K562 (cell line): ENCODE results near the gene WDCP. TPM values are rescaled to one million over a fixed set of nuclear protein-coding genes. Genes with fewer than 3 reads are reported as not detected.
A peak's percentile ranks its signal among the peaks of the same experiment; 100 is the strongest.

Experiments used
- ATAC-seq: fragments of 200-7000 bp; cut with Tn5 transposase; 3 replicates; pipeline ENCODE4 v1.9.1; 2020; ENCODE audit warnings: moderate library complexity
- BruUV-seq: library from RNA; stranded (reverse); fragments of 400-500 nt; replicated peaks from 2 replicates; lab custom pipeline; 2021; lab: Mats Ljungman, UMichigan
- CTCF ChIA-PET: fragments of 300-600 bp; formaldehyde crosslinking; extraction: SDS; loops from one replicate; lab custom pipeline; 2021; ENCODE audit warnings: low intra/inter-chr PET ratio; lab: Yijun Ruan, JAX
- POLR2A ChIA-PET: fragments of 300-600, 350-650 bp; sonication (Branson Sonifier 250); formaldehyde crosslinking; extraction: SDS; loops from one replicate; lab custom pipeline; 2021; ENCODE audit warnings: antibody characterized with exemption, inconsistent platforms; lab: Yijun Ruan, JAX
- DNase-seq, 4 experiments: peaks; one replicate each; pipeline versions ENCODE4 v3.0.0 to v3.0.0-alpha.2; 2011 to 2018; ENCODE audit warnings: low spot score in 3 of 4, mixed read lengths in 3 of 4; ENCODE audit errors: extremely low read depth in 1 of 4
- FAIRE-seq: peaks from 2 replicates; lab custom pipeline; 2011; peaks lifted over from hg19 to GRCh38; lab: Jason Lieb, UNC
- H2AFZ ChIP-seq: 2 replicates; pipeline ENCODE4 v1.6.0; 2011; ENCODE audit warnings: low read depth, low read length, control low read depth, inconsistent platforms
- H3K27ac ChIP-seq: fragments of 200-600 bp; 3 replicates; pipeline ENCODE4 v1.8.0; 2011; ENCODE audit warnings: low read depth, mild to moderate bottlenecking, control low read depth, inconsistent platforms, low read length, moderate library complexity, mixed read lengths; ENCODE audit errors: extremely low read depth
- H3K27me3 ChIP-seq, 2 experiments: fragments of 300-600 bp in 1 of 2; 2 replicates in 1 of 2; 3 replicates in 1 of 2; pipeline versions ENCODE4 v1.6.0 to v1.8.0; 2011; ENCODE audit warnings: inconsistent platforms in 2 of 2, low read length in 2 of 2, mild to moderate bottlenecking in 1 of 2, mixed read lengths in 1 of 2, moderate library complexity in 1 of 2; ENCODE audit not compliant: control insufficient read depth in 2 of 2, insufficient read depth in 2 of 2
- H3K36me3 ChIP-seq: fragments of 300-600 bp; 3 replicates; pipeline ENCODE4 v1.8.0; 2011; ENCODE audit warnings: mild to moderate bottlenecking, low read length, inconsistent platforms; ENCODE audit not compliant: control insufficient read depth, insufficient read depth
- H3K4me1 ChIP-seq, 2 experiments: fragments of 200-600 bp in 1 of 2; replicated peaks in 1 of 2; 2 replicates in 1 of 2; 3 replicates in 1 of 2; pipeline versions ENCODE4 v1.5.1 to v1.8.0; 2011; ENCODE audit warnings: inconsistent platforms in 2 of 2, low read length in 2 of 2, mild to moderate bottlenecking in 1 of 2, mixed read lengths in 1 of 2, moderate library complexity in 1 of 2; ENCODE audit not compliant: control insufficient read depth in 2 of 2, insufficient read depth in 2 of 2
- H3K4me2 ChIP-seq: 2 replicates; pipeline ENCODE4 v1.6.1; 2011; ENCODE audit warnings: low read length, control low read depth, inconsistent platforms, mixed read lengths; ENCODE audit not compliant: insufficient read depth
- H3K4me3 ChIP-seq: fragments of 200-600 bp; sonication (generic), shearing (Covaris generic); 2 replicates; pipeline ENCODE4 v1.5.1; 2016; ENCODE audit warnings: control low read depth, inconsistent platforms
- H3K79me2 ChIP-seq: fragments of 200-600 bp; 3 replicates; pipeline ENCODE4 v1.8.0; 2011; ENCODE audit warnings: low read length, inconsistent platforms; ENCODE audit not compliant: control insufficient read depth, insufficient read depth
- H3K9ac ChIP-seq, 2 experiments: 2 replicates each; pipeline versions ENCODE4 v1.6.0 to v1.6.1; 2011; ENCODE audit warnings: low read depth in 2 of 2, low read length in 2 of 2, control low read depth in 1 of 2, inconsistent platforms in 1 of 2, mild to moderate bottlenecking in 1 of 2, mixed read lengths in 1 of 2; ENCODE audit not compliant: insufficient read depth in 1 of 2
- H3K9me1 ChIP-seq: one replicate; pipeline ENCODE4 v1.6.0; 2011; ENCODE audit warnings: inconsistent platforms, mild to moderate bottlenecking, low read length, moderate library complexity; ENCODE audit not compliant: control insufficient read depth, insufficient read depth
- H3K9me3 ChIP-seq: replicated peaks from 2 replicates; pipeline ENCODE4 v1.5.1; 2011; ENCODE audit warnings: low read depth, low read length, inconsistent platforms; ENCODE audit not compliant: control insufficient read depth, insufficient read depth
- H4K20me1 ChIP-seq: replicated peaks from 2 replicates; pipeline ENCODE4 v1.6.1; 2011; ENCODE audit warnings: low read length, inconsistent platforms, mixed read lengths; ENCODE audit not compliant: control insufficient read depth, insufficient read depth
- CREB3L1 ChIP-seq: fragments of 450-650 bp; IDR thresholded peaks from 2 replicates; pipeline ENCODE4 v1.6.1; 2014; ENCODE audit warnings: low read depth, mild to moderate bottlenecking, moderate library complexity, borderline replicate concordance
- CSDE1 ChIP-seq, 2 experiments: fragments of 450-650 bp; IDR thresholded peaks; 2 replicates each; pipeline ENCODE4 v1.6.1; 2016; ENCODE audit warnings: mild to moderate bottlenecking in 1 of 2
- E2F6 ChIP-seq, 2 experiments: IDR thresholded peaks; 2 replicates each; pipeline ENCODE4 v1.6.1; 2011; ENCODE audit warnings: borderline replicate concordance in 1 of 2, control low read depth in 1 of 2, low read depth in 1 of 2, low read length in 1 of 2, mild to moderate bottlenecking in 1 of 2, mixed read lengths in 1 of 2, moderate library complexity in 1 of 2; ENCODE audit not compliant: insufficient read depth in 1 of 2, insufficient read length in 1 of 2, poor library complexity in 1 of 2, severe bottlenecking in 1 of 2; ENCODE audit errors: extremely low read depth in 1 of 2
- E4F1 ChIP-seq: fragments of 250-450 bp; sonication (Bioruptor Pico); IDR thresholded peaks from 2 replicates; pipeline ENCODE4 v1.5.0; 2021; ENCODE audit warnings: mild to moderate bottlenecking, borderline replicate concordance
- HIVEP1 ChIP-seq: fragments of 250-450 bp; sonication (Bioruptor Pico); IDR thresholded peaks from 2 replicates; pipeline ENCODE4 v1.4.0; 2020; ENCODE audit warnings: mild to moderate bottlenecking
- L3MBTL2 ChIP-seq: fragments of 450-650 bp; IDR thresholded peaks from 2 replicates; pipeline ENCODE4 v1.6.1; 2016; ENCODE audit warnings: mild to moderate bottlenecking, moderate library complexity
- RBM25 ChIP-seq: fragments of 200-400 bp; formaldehyde crosslinking; IDR thresholded peaks from 2 replicates; pipeline ENCODE4 v1.6.1; 2018; ENCODE audit warnings: low read length, low read depth, moderate library complexity; ENCODE audit not compliant: severe bottlenecking
- SIN3A ChIP-seq, 2 experiments: fragments of 150-350 bp in 1 of 2; IDR thresholded peaks; 2 replicates each; pipeline ENCODE4 v1.6.1; 2011 to 2016; ENCODE audit warnings: borderline replicate concordance in 2 of 2, low read depth in 2 of 2, low read length in 2 of 2, mild to moderate bottlenecking in 2 of 2, moderate library complexity in 2 of 2; ENCODE audit not compliant: control insufficient read depth in 1 of 2
- ZFX ChIP-seq: sonication (generic); formaldehyde crosslinking; IDR thresholded peaks from 2 replicates; pipeline ENCODE4 v1.8.0; 2022; ENCODE audit warnings: mild to moderate bottlenecking, missing genetic modification reagents, moderate library complexity
- ZSCAN29 ChIP-seq: fragments of 450-650 bp; IDR thresholded peaks from 2 replicates; pipeline ENCODE4 v1.6.1; 2017
- WGBS: fragments of 100-300 bp; shearing (Covaris generic); methylation state at CpG from one replicate; pipeline ENCODE4 v1.1.6; 2016; ENCODE audit warnings: low coverage, mixed read lengths; ENCODE audit not compliant: insufficient coverage; ENCODE audit errors: missing lambda C conversion rate; 5-methylcytosine and 5-hydroxymethylcytosine counted together
- in situ Hi-C: fragments of 300-500 bp; cut with MboI; formaldehyde crosslinking; loops from 4 replicates; pipeline ENCODE4 v1.15.0; 2018; ENCODE audit warnings: inconsistent platforms, mixed read lengths
- intact Hi-C: fragments of 100-400 bp; cut with micrococcal nuclease; formaldehyde crosslinking; loops from 2 replicates; pipeline ENCODE4 v1.14.2; 2022
- polyA plus RNA-seq, 8 experiments: library from polyadenylated mRNA; depleted of rRNA in 4 of 8; stranded (reverse) in 5 of 8; unstranded in 3 of 8; fragments of >200 nt; fragmentation: Nextera tagmentation in 2 of 8; fragmentation: Illumina TruSeq in 1 of 8; extraction: Ambion mirVana in 2 of 8; extraction: Trizol in 1 of 8; gene quantifications; 2 replicates each; pipeline versions ENCODE4 v1.2.1 to v1.2.3, GENCODE V29; 2011 to 2014; ENCODE audit warnings: inconsistent platforms in 1 of 8, missing spikeins in 1 of 8
- total RNA-seq, 7 experiments: library from RNA; depleted of rRNA in 6 of 7; stranded (reverse); fragments of >200 nt in 6 of 7; fragmentation: Illumina TruSeq in 2 of 7; extraction: Trizol in 2 of 7; gene quantifications; 2 replicates each; pipeline versions ENCODE4 v1.2.1 to v1.2.3, GENCODE V29; 2011 to 2021; ENCODE audit warnings: low replicate concordance in 1 of 7

WDCP gene
- total and polyA plus RNA-seq, 9 of the 15 experiments (the other 6 are each of a cell fraction or from before 2014, with no cell fraction given) = 10.1 to 41.4 (median 21.8) TPM

GRCh38 chr2:24047703-24048033, 477 bp upstream of the WDCP start (continued):
- TF ChIP-seq SIN3A (IDR thresholded peaks at IDR 0.05; ENCODE audit: borderline replicate concordance in 2 of 2, control insufficient read depth in 1 of 2, low read depth in 2 of 2, low read length in 2 of 2) (no peak), RBM25 (peak; percentile 36), L3MBTL2 (0 out of 2 replicates have a peak, but pooled peaks have one; percentile 1), E2F6 (IDR thresholded peaks at IDR 0.05; ENCODE audit: borderline replicate concordance in 1 of 2, extremely low read depth in 1 of 2, insufficient read depth in 1 of 2, insufficient read length in 1 of 2, low read depth in 1 of 2, low read length in 1 of 2, poor library complexity in 1 of 2, severe bottlenecking in 1 of 2) (peak; percentile 0 to 2), HIVEP1 (CRISPR knock-in tag) (no peak), CREB3L1 (peak; percentile 40; the same call in 1 of the 2 replicates), ZFX (peak; percentile 42; the same call in 1 of the 2 replicates)

- intact Hi-C loops = no loop called here
- Histone ChIP-seq H3K4me2 (peak overlapping the region; percentile 82), H4K20me1 (no peaks in the 10 kb centered on the region; the same call in 1 of the 2 replicates), H3K4me3 (peak overlapping the region; percentile 64), H3K27ac (peak overlapping the region; percentile 52; the same call in 2 of the 3 replicates), H3K4me1 (peaks cover 8 to 22% of the 10 kb centered on the region in 2 experiments; a peak in 4 of 5 replicates), H3K9me1 (no peaks in the 10 kb centered on the region), H3K9ac (peak overlapping the region in 1 of 2 experiments; percentile 62; a peak in 3 of 4 replicates), H2AFZ (no peak overlapping the region), H3K36me3 (peaks cover 8% of the 10 kb centered on the region; the same call in 1 of the 3 replicates), H3K79me2 (peaks cover 40% of the 10 kb centered on the region), H3K9me3 (no peaks in the 10 kb centered on the region), H3K27me3 (peaks cover 1 to 9% of the 10 kb centered on the region in 2 experiments; a peak in 2 of 5 replicates)
- FAIRE-seq (no peak), DNase-seq (no peak), ATAC-seq (no peak)
- no peak for TF ChIP-seq E4F1 (CRISPR knock-in tag)
- TF ChIP-seq ZSCAN29 = no peak
- 0 out of 4 replicates have a peak, but pooled peaks of 1 of the 2 experiments have one; percentile 25 for TF ChIP-seq CSDE1 (IDR thresholded peaks at IDR 0.05)
- 0% methylated on average over 2 of the region's 2 CpGs for WGBS
- ChIA-PET CTCF (no interaction called here), POLR2A (interaction anchor here (0.5 to 2.1 kb wide), 6 partner anchors 23 to 119 kb away, joined by 3 to 10 read pairs (median 6); partner anchors contain the start of genes ATAD2B and SF3B6)
- no TSS peak for BruUV-seq
- in situ Hi-C loops = no loop called here
Measured at GRCh38 chr2:24046599-24046929, 627 bp downstream of the WDCP start.
